HL-60/S4 treated with phorbol 12-myristate 13-acetate at 8.2 ng/mL for 4 days and 3 days (cell line): ENCODE data around the gene STIL.
"Not testable (repeated sequence)": the region's sequence is repeated elsewhere in the genome, so short reads cannot be mapped to it uniquely, and the experiment has no call there.

Experiments
- in situ Hi-C: fragments of 300-500 bp; cut with MboI; formaldehyde crosslinking; loops from 2 replicates; pipeline ENCODE4 v1.15.0; 2022; ENCODE audit warnings: low sequenced_read_pairs

STIL gene

DNA sequence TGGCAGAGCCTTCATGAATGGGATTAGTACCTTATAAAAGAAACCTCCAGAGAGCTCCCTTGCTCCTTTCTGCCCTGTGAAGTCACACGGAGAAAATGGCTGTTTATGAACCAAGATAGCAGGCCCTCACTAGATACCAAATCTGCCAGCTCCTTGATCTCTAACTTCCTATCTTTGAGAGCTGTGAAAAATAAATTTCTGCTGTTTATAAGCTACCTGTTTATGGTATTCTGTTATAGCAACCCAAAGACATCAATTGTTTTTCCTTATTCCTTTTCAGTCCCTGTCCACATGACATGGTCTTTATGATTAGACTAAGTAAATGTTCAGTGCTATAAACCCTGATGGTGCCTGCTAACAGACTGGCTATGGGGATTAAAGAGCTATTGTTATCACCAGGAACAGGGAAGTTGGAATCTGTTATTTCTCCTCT, 9.7 kb upstream of the STIL start:
- in situ Hi-C loops = no loop called here

- in situ Hi-C loops = not testable (repeated sequence)
Measured at GRCh38 chr1:47319968-47320367, 6.0 kb upstream of the STIL start.

GRCh38 chr1:47317841-47318240, 3.9 kb upstream of the STIL start:
- in situ Hi-C loops = no loop called here

DNA sequence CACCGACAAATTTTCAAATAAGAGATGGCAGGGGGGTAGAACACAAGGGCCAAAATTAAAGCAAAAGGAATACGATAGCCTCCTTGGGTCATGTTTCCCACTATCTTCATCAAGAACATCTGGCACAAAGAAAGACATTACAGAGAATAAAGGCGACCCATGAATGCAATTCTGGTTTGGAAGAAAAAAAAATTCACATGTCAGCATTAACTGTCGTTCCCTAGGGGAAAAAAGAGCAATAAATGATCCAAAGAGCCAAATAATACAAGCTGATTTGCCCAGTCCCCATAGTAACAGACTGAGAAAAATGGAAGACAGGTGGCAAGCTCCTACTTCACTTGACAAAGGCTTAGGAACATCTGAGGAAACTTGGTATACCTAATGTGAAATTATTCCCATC, 4.5 kb downstream of the STIL start:
- in situ Hi-C loops = no loop called here

DNA sequence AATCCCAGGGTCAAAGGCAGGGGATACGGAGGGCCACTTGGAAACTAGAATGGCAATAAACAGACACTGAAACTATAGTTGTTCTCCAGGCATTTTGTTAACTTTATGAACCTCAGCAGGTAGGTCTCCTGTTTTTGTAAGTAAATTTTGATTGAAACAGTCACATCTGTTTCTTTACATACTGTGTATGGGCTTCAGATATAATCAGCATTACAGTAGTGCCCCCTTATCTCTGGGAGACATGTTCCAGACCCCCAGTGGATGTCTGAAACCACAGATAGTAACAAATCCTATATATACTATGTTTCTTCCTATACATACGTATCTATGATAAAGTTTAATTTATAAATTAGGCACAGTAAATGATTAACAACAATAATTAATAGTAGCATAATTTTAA, 11.5 kb downstream of the STIL start:
- in situ Hi-C loops = no loop called here

DNA sequence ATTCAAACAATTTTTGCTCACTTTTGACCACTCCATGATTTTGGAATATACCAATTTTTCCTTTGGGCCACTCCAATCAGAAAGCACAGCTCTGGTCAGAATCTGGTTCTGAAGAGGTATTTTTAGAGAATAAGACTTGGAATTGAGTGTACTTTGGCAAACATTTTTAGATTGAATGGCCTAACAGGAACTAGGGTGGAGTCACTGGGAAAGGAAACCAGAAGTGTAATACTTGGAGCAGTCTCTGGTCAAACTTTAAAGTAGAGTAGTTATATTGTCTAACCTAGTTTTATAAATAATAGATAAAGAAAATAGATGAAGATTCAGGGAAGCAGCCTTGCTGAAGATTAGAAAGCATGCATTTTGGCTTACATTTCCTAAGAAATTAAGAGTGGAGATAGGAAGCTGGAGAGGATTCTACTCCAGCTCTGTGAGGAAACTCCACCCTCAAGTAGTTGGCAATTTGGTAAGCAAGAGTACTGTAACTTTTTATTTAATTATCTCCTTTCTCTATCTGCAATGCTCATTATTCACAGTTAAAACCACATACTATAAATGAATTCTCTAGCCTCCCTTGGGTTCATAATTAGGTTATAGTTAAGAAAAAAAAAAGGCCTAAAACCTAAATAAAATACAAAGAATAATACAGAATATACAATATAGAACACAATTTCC, 15.8 kb downstream of the STIL start:
- in situ Hi-C loops = no loop called here

DNA sequence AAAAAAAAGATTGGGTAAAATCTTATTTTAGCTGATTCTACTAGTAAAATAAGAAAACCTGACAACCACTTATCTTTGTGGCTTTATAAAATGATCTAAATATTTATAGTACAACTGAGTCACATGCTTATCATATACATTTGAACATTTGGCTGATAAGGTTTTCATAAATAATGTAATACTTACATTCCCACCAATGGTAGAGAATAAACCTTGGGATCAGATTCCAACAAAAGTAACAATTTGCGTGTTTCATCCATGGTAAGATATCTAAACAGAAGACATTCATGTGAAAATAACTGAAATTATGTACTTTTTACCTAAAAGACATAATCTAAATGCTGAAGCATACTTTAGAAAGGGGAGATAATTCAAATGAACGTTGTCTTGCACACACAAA, 18.4 kb downstream of the STIL start:
- in situ Hi-C loops = no loop called here

GRCh38 chr1:47294863-47295262, 19.1 kb downstream of the STIL start:
- in situ Hi-C loops = not testable (repeated sequence)

DNA sequence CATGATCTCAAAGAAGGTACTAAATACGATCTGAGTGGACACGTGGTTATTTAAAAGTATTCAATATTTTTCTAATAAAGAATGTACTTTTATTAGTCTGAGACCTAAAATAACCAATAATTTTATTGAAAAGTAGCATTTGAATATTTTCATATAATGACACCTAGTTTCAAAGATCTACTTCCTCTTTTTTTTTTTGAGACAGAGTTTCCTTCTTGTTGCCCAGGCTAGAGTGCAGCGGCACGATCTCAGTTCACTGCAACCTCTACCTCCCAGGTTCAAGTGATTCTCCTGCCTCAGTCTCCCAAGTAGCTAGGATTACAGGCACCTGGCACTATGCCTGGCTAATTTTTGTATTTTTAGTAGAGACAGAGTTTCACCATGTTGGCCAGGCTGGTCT, 25.8 kb downstream of the STIL start:
- in situ Hi-C loops = not testable (repeated sequence)

DNA sequence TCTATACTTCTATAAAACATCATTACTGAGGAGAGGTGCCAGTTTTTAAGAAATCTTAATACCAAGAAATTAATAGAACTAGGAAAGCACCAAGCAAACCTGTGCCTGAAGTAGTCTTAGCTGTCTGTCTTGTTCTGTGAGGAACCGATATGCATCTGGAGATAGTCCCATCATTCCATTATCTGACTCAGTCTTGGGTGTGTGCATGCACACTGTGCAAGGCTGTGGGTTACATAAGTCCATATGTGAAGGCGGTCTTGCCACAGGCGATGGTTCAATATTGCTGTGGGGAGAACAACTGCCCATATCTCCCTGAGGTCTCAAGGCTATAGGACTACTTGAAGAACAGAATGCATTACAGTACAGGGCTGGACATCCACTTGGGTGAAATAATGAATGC, 33.8 kb downstream of the STIL start:
- in situ Hi-C loops = no loop called here

- in situ Hi-C loops = no loop called here
Measured at GRCh38 chr1:47276850-47277249, 37.1 kb downstream of the STIL start.

DNA sequence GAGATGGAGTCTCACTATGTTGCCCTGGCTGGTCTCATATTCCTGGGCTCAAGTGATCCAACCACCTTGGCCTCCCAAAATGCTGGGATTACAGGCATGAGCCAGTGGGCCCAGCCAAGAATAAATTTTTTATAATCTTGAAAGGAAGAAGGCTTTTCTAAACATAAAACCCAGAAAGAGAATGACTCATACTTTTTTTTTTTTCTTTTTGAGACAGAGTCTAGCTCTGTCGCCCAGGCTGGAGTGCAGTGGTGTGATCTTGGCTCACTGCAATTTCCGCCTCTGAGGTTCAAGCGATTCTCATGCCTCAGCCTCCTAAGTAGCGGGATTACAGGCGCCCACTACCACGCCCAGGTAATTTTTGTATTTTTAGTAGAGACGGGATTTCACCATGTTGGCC, 38.1 kb downstream of the STIL start:
- in situ Hi-C loops = not testable (repeated sequence)

DNA sequence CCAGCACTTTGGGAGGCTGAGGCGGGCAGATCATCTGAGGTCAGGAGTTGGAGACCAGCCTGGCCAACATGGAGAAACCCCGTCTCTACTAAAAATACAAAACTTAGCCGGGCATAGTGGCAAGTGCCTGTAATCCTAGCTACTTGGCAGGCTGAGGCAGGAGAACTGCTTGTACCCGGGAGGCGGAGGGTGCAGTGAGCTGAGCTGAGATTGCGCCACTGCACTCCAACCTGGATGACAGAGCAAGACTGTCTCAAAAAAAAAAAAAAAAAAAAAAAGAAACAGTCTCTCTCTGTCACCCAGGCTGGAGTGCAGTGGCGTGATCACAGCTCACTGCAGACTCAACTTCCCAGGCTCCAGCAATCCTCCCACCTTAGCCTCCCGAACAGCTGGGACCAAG, 48.4 kb downstream of the STIL start:
- in situ Hi-C loops = not testable (repeated sequence)

- in situ Hi-C loops = no loop called here
Measured at GRCh38 chr1:47262787-47263413, 51.0 kb downstream of the STIL start.

DNA sequence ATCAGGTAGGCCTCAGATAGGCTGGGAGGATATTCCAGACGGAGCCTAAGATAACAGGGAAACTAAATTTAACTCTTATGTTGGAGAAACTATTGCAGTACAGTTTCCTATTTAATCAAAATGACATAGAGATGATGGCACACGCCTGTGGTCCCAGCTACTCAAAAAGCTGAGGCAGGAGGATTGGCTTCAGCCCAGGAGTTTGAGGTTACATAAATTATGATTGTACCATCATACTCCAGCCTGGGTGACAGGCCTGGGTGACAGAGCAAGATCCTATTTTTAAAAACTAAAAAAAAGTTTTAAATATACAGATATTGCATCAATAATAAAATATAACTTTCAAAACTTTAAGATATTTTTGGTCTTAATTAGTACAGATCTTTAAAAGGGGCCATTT, 56.7 kb downstream of the STIL start:
- in situ Hi-C loops = no loop called here

DNA sequence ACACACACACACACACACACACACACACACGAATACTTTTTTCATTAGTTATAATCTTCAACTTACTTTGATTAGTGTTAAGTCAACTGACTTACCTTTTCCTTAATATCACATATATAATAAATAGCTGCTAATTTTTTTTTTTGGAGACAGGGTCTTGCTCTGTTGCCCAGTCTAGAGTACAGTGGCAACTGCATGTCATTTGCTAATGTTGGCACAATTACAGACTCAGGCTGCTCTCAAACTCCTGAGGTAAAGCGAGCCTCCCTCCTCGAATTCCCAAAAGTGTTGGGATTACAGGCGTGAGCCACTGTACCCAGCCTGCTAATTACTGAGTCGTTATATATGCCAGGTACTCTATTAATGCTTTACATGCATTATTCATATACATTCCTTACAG, 61.2 kb downstream of the STIL start:
- in situ Hi-C loops = no loop called here

GRCh38 chr1:47252369-47252768, 61.6 kb downstream of the STIL start:
- in situ Hi-C loops = no loop called here

DNA sequence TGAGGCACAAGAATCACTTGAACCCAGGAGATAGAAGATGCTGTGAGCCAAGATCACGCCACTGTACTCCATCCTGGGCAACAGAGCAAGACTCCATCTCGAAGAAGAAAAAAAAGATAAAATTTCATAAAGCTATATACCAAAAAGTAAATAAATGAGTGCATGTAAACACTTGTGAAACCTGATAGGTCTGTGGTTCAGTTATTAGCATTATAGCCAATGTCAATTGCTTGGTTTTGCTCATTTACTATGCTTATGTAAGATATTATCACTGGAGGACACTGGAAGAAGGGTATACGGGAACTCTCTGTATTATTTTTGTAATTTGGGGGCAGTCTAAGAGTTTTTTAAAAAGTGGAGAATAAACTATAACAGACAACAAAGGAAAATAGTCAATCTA, 64.2 kb downstream of the STIL start:
- in situ Hi-C loops = no loop called here

DNA sequence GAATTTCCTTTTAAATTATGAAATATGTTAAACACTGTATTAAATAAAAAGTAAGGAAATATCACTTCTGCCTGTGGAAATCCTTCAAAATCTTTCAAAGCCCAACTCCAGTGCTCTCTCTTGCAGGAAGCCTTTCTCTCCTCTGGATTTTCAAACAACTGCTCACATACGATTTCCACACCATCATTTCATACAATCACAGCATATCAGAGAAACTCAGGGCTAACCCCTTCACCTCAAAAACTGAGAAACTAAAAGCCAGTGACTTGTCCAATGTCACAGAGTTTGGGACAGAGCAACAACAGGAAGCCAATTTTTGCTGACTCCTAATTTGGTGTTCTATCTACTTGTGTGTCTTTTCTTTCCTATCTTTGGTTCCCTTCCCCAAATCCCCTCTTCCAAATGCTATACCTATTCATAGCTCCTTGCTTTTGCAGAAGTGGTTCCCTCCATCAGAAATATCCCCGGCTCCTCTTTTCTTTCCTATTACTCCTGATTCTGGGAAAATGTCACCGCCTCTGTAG, 69.5 kb downstream of the STIL start:
- in situ Hi-C loops = no loop called here

DNA sequence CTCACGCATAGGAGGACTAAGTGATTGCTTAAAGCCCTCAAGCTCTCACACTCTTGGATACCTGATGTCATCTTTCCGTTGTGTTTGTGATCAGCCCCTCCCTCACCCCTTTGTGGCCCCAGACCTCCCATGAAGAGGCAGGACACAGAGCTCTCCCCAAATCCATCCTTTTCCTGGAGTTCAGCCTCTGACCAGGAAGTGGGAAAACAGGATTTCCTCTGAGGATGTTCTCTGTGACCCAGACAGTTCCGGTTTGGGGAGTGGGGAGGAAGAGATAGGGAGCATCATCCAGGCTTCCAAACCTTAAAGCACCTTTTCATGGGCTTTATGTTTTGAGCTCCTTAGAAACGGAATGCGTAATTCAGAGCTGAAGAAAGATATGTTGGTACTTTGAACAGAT, 70.0 kb downstream of the STIL start:
- in situ Hi-C loops = no loop called here

GRCh38 chr1:47241114-47242113, 72.5 kb downstream of the STIL start:
- in situ Hi-C loops = no loop called here
